Fibroblast of lung (primary cell): ENCODE data around the gene TCF15. TPM values are rescaled to one million over a fixed set of nuclear protein-coding genes. Genes with fewer than 3 reads are reported as not detected.

Source experiments
- DNase-seq, 2 donors: peaks; one replicate each; pipeline versions ENCODE4 v3.0.0 to v3.0.0-alpha.2; 2010; ENCODE audit warnings: low read depth in 2 of 2
- H2AFZ ChIP-seq: 2 replicates; pipeline ENCODE4 v1.5.1; 2012; ENCODE audit warnings: low read length, control low read depth, inconsistent platforms
- H3K27ac ChIP-seq: 2 replicates; pipeline ENCODE4 v1.5.1; 2011; ENCODE audit warnings: low read length, control low read depth; ENCODE audit not compliant: insufficient read depth
- H3K27me3 ChIP-seq: 2 replicates; pipeline ENCODE4 v1.5.1; 2011; ENCODE audit warnings: mild to moderate bottlenecking, low read length; ENCODE audit not compliant: control insufficient read depth, insufficient read depth
- H3K36me3 ChIP-seq: 2 replicates; pipeline ENCODE4 v1.5.1; 2011; ENCODE audit warnings: low read length; ENCODE audit not compliant: control insufficient read depth, insufficient read depth
- H3K4me1 ChIP-seq: 2 replicates; pipeline ENCODE4 v1.5.1; 2011; ENCODE audit warnings: low read length; ENCODE audit not compliant: control insufficient read depth, insufficient read depth; ENCODE audit errors: extremely low read depth
- H3K4me2 ChIP-seq: 2 replicates; pipeline ENCODE4 v1.5.1; 2011; ENCODE audit warnings: low read length, control low read depth; ENCODE audit not compliant: insufficient read depth; ENCODE audit errors: extremely low read depth
- H3K4me3 ChIP-seq, 4 experiments: fragments of 200-600 bp in 1 of 4; sonication (generic) in 1 of 4; replicated peaks in 1 of 4; 2 replicates each; pipeline ENCODE4 v1.5.1; 2011 to 2016; ENCODE audit warnings: low read length in 4 of 4, low read depth in 3 of 4, mild to moderate bottlenecking in 3 of 4, control low read depth in 2 of 4, inconsistent platforms in 1 of 4, mixed read lengths in 1 of 4; ENCODE audit not compliant: insufficient read depth in 1 of 4; ENCODE audit errors: control extremely low read depth in 1 of 4
- H3K79me2 ChIP-seq: 2 replicates; pipeline ENCODE4 v1.5.1; 2012; ENCODE audit warnings: mild to moderate bottlenecking, low read length, inconsistent platforms; ENCODE audit not compliant: control insufficient read depth, insufficient read depth
- H3K9ac ChIP-seq: 2 replicates; pipeline ENCODE4 v1.5.1; 2011; ENCODE audit warnings: mild to moderate bottlenecking, low read length, control low read depth; ENCODE audit not compliant: insufficient read depth
- H3K9me3 ChIP-seq: 2 replicates; pipeline ENCODE4 v1.5.1; 2012; ENCODE audit warnings: low read depth, low read length; ENCODE audit not compliant: control insufficient read depth, insufficient read depth
- H4K20me1 ChIP-seq: 2 replicates; pipeline ENCODE4 v1.5.1; 2011; ENCODE audit warnings: low read length; ENCODE audit not compliant: control insufficient read depth, insufficient read depth; ENCODE audit errors: extremely low read depth
- CTCF ChIP-seq, 2 donors: IDR thresholded peaks in 1 of 2; conservative IDR thresholded peaks in 1 of 2; 1 replicate in 1 of 2; 2 replicates in 1 of 2; pipeline ENCODE4 v1.5.1; 2011 to 2012; ENCODE audit warnings: low read length in 2 of 2, control low read depth in 1 of 2, inconsistent platforms in 1 of 2, low read depth in 1 of 2, mild to moderate bottlenecking in 1 of 2
- EZH2 ChIP-seq: IDR thresholded peaks from 2 replicates; pipeline ENCODE4 v1.5.1; 2012; ENCODE audit warnings: low read length, control low read depth, mild to moderate bottlenecking; ENCODE audit errors: missing control alignments
- polyA plus RNA-seq, 2 donors: library from polyadenylated mRNA; depleted of rRNA in 1 of 2; stranded (reverse) in 1 of 2; unstranded in 1 of 2; fragments of >200 nt; gene quantifications; 2 replicates each; pipeline ENCODE4 v1.2.1, GENCODE V29; 2011 to 2012; ENCODE audit warnings: missing spikeins in 1 of 2
- total RNA-seq: library from RNA; depleted of rRNA; stranded (reverse); fragments of >200 nt; gene quantifications from 2 replicates; pipeline ENCODE4 v1.2.1, GENCODE V29; 2014

Gene TCF15
- total and polyA plus RNA-seq, 2 donors (not counting 1 experiment from before 2014, with no cell fraction given): not detected

DNA sequence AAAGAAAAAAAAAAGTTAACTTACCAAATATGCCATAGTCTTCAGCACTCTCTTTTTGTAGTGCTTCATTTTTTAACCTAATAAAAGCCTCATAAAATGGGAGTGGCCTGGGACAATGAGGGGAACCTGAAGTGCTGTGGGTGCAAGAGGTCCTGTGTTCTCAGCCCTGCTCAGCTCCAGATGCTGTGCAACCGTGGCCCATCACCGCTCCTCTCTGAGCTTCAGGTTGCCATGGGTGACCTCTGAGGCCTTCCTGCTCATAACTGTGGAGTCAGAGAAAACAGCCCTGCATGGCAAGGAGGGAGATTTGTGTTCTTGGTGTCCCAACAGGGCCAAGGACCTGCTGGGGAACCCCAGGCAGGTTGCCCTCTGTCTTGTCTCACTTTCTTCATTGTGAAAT lies 10.0 kb downstream of the TCF15 start:
- Histone ChIP-seq H3K9me3 (no peaks in the 10 kb centered on the region), H3K9ac (no peak overlapping the region), H3K27ac (no peak overlapping the region), H3K27me3 (peaks cover 1% of the 10 kb centered on the region), H3K79me2 (no peaks in the 10 kb centered on the region), H2AFZ (no peak overlapping the region), H3K4me1 (no peaks in the 10 kb centered on the region), H4K20me1 (no peaks in the 10 kb centered on the region), H3K36me3 (no peaks in the 10 kb centered on the region), H3K4me3 (no peak overlapping the region), H3K4me2 (no peak overlapping the region)
- DNase-seq: no peak
- TF ChIP-seq CTCF (conservative IDR thresholded peaks at IDR 0.05 in 1 of 2, IDR thresholded peaks at IDR 0.05 in 1 of 2; ENCODE audit: low read depth in 1 of 2, low read length in 2 of 2): no peak
- no peak for TF ChIP-seq EZH2

DNA sequence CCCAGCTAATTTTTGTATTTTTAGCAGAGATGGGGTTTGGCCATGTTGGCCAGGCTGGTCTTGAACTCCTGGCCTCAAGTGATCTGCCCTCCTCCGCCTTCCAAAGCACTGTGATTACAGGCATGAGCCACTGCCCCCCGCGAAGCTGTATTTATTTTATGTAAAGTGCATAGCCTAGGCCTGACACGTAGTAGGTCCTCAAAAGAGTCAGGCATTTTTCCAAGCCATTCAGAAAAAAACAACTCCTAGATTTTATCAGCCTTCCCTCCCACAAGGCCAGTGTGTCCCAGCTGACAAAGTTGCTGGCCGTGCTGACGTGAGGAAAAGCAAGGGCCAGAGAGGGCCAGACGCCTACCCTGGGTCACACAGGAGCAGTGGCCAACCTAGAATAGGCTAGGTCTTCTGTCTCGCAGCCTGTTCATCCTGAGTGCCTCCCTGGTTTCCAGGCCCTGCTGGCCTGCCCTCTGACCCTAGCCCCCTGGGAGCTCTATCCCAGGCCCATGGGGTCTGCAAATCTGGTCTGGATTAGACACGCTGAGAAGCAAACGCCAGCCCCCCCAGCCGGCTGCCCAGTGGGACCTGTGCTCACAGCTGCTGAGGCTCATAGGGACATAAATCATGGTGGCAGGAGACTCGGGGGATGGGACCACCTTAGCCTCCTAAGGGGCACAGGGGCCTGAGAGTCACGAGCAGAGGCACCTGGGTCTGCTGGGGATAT lies 11.8 kb downstream of the TCF15 start:
- no peaks in the 10 kb centered on the region for H4K20me1 ChIP-seq

DNA sequence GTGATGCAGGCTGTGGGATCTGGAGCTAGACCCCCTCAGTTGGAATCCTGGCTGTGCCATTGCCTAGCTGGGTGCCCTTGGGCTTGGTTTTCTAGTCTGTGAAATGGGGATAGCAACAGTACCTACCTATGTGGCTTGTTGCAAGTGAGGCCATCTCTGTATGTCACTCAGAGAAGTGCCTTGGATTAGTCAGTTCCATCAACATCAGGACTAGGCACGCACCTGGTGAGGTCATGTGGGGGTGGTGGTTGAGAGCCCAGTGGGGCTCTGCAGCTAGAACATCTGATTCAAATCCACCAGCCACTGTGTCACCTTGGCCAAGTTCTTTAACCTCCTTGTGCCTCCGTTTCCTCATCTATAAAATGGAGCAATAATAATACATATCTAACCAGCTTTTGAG lies 12.5 kb downstream of the TCF15 start:
- H4K20me1 ChIP-seq: no peaks in the 10 kb centered on the region
- no peak overlapping the region for H2AFZ ChIP-seq
- H3K4me3 ChIP-seq: no peak overlapping the region
- no peaks in the 10 kb centered on the region for H3K9me3 ChIP-seq
- TF ChIP-seq EZH2 (no peak), CTCF (conservative IDR thresholded peaks at IDR 0.05 in 1 of 2, IDR thresholded peaks at IDR 0.05 in 1 of 2; ENCODE audit: low read depth in 1 of 2, low read length in 2 of 2) (no peak)
- H3K27me3 ChIP-seq: no peaks in the 10 kb centered on the region
- no peaks in the 10 kb centered on the region for H3K79me2 ChIP-seq
- H3K9ac ChIP-seq: no peak overlapping the region
- no peak overlapping the region for H3K27ac ChIP-seq
- no peaks in the 10 kb centered on the region for H3K4me1 ChIP-seq
- no peaks in the 10 kb centered on the region for H3K36me3 ChIP-seq
- DNase-seq: no peak
- H3K4me2 ChIP-seq: no peak overlapping the region

More for the DNA sequence above, 11.8 kb downstream of the TCF15 start:
- no peak overlapping the region for H3K27ac ChIP-seq
- TF ChIP-seq CTCF (conservative IDR thresholded peaks at IDR 0.05 in 1 of 2, IDR thresholded peaks at IDR 0.05 in 1 of 2; ENCODE audit: low read depth in 1 of 2, low read length in 2 of 2) (no peak), EZH2 (no peak)
- no peaks in the 10 kb centered on the region for H3K4me1 ChIP-seq
- no peak overlapping the region for H2AFZ ChIP-seq
- no peaks in the 10 kb centered on the region for H3K9me3 ChIP-seq
- H3K9ac ChIP-seq: no peak overlapping the region
- H3K79me2 ChIP-seq: no peaks in the 10 kb centered on the region
- H3K36me3 ChIP-seq: no peaks in the 10 kb centered on the region
- H3K4me2 ChIP-seq: no peak overlapping the region
- DNase-seq: no peak
- no peak overlapping the region for H3K4me3 ChIP-seq
- no peaks in the 10 kb centered on the region for H3K27me3 ChIP-seq
